Coronary artery (tissue), 2 donors: ENCODE measurements around the gene DPYSL5.

Source experiments
- DNase-seq: peaks from one replicate; pipeline ENCODE4 v3.0.0-alpha.2; 2017; ENCODE audit warnings: low spot score
- H3K27ac ChIP-seq, 2 donors: fragments of 200-600 bp; sonication (generic); one replicate each; pipeline ENCODE4 v1.5.1; 2016 to 2019
- H3K4me3 ChIP-seq: fragments of 200-600 bp; sonication (generic); 2 replicates; pipeline ENCODE4 v1.5.1; 2016; ENCODE audit warnings: mild to moderate bottlenecking, moderate library complexity
- TF ChIP-seq, protein P1 (sequence below): fragments of 200-600 bp; sonication (generic); IDR thresholded peaks from one replicate; pipeline ENCODE4 v1.5.1; 2019; ENCODE audit warnings: antibody characterized with exemption

Gene DPYSL5

DNA sequence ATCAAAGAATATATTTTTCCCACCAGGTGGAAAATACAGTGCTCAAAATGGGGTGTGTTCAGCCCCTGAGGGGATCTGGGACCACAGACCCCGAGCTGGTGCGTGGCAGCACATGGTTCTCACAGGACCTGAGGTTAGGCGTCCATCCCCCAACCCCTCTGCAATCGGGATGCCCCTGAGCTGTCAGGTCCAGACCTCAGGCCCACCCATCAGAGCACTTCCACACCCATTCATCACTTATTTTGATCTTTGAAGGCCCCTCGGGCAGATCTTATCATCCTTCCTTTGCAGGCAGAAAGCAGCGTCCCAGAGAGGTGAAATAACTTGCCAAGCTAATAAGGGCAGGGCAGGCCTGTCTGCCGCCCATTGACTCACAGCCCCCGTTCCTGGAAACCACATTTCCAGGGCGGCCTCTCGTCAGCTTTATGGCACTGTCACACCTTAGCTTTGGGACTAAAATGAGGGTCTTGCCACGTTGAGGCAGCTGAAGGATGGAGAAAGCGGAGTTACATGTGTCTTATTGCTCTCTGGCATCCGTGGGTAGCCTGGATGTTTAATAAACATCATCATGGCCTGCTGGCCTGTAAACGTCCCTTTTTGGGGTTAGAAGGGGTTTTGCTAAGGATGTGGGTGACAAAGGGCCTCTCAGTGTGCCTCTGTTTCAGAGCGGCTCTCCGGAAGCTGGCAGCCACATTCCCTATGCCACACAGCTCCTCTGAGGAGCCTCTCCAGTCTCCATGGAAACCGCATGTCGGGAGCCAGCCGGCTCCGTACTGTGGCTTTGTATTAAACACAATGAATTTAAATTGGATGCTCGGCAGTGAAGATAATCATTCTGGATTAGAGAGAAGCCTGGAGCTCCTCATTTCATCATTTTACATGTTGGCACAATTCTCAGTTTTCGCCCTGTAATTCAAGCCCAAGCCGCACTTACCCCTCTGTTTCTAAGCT, 64.3 kb downstream of the DPYSL5 start:
- TF ChIP-seq, protein P1, sequence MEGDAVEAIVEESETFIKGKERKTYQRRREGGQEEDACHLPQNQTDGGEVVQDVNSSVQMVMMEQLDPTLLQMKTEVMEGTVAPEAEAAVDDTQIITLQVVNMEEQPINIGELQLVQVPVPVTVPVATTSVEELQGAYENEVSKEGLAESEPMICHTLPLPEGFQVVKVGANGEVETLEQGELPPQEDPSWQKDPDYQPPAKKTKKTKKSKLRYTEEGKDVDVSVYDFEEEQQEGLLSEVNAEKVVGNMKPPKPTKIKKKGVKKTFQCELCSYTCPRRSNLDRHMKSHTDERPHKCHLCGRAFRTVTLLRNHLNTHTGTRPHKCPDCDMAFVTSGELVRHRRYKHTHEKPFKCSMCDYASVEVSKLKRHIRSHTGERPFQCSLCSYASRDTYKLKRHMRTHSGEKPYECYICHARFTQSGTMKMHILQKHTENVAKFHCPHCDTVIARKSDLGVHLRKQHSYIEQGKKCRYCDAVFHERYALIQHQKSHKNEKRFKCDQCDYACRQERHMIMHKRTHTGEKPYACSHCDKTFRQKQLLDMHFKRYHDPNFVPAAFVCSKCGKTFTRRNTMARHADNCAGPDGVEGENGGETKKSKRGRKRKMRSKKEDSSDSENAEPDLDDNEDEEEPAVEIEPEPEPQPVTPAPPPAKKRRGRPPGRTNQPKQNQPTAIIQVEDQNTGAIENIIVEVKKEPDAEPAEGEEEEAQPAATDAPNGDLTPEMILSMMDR, result no peak
- no peak overlapping the region for H3K4me3 ChIP-seq
- H3K27ac ChIP-seq, result no peak overlapping the region
- DNase-seq, result no peak

DNA sequence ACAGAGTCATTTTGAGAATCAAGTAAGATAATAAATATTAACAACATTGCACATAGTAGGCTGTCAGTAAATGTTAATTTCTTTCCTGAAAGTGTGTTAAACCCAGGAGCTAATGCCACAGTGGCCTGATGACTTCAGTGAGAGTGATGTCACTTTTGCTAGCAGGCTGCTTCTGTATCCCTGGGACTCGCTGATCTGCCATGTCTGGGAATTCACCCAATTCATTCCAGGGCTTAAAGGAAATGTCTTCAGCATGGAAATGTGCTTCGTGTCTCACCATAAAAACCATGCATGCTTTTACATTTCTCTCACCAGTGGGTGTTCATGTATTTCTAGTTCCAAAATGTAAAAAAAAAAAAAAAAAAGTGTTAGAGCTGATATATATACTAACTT, 65.7 kb downstream of the DPYSL5 start:
- TF ChIP-seq, protein P1, result no peak
- no peak overlapping the region for H3K4me3 ChIP-seq
- DNase-seq, result no peak
- H3K27ac ChIP-seq, result no peak overlapping the region

DNA sequence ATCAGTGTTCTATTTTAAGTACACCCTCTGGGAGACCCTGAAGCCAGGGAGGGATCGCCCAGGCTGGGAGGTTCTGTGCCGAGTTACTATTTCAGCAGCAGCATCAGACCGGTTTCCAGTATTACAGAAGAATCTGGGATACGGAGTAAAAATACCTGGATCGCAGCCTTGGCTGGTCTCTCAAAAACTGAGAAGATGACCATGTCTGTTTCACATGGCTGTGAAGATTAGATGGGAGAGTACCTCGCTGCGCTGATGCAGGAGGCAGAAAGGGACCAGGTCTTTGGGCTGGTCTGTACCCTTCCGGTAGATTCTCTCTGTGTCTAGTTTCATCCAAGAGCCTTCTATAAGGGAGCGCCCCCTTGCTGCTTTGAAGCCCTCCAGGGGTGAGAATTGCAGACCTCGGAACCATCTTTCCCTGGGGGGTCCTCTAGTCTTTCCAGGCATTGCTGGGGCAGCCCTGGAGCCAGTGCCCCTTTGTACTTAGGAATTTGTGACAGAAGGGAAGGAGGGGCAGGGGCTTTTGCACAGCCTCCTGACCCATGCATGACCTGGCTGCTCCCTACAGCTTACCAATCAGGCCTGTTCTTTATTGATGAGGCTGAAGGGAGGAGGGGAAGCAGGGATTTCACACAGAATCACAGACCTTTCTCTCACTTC, 66.2 kb downstream of the DPYSL5 start:
- Histone ChIP-seq H3K4me3 (no peak overlapping the region), H3K27ac (no peak overlapping the region)
- DNase-seq, result no peak
- TF ChIP-seq, protein P1, result no peak

DNA sequence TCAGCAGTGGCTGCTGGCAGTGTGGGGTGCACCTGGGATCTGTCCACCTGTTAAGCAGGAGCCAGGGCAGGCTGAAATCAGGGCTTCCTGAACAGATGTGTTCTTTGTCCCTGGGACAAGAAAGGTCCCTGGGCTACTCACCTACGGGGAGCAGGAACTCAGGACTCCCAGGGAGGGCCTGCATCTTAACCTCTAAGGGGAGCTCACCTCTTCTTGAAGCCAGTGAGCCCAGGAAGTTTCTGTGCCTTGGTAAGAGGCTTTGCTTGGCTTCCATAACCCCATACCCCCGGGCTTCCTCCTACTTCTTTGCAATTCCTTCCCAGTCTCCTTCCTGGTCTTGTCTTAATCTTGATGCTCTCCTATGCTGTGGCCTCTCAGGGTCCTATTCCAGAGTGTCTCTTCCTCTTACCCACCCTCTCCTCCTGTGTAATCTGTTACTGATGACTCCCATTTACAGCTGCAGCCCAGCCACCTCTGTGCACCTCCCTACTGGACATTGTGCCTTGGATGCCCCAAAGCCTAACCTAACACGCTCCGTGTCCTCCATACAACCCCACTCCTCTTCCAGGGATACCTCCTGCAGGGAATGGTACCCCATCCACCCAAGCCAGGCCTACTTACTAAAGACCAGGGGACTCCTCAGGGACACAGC, 66.9 kb downstream of the DPYSL5 start:
- TF ChIP-seq, protein P1, result no peak
- Histone ChIP-seq H3K4me3 (no peak overlapping the region), H3K27ac (no peak overlapping the region)
- DNase-seq, result no peak

DNA sequence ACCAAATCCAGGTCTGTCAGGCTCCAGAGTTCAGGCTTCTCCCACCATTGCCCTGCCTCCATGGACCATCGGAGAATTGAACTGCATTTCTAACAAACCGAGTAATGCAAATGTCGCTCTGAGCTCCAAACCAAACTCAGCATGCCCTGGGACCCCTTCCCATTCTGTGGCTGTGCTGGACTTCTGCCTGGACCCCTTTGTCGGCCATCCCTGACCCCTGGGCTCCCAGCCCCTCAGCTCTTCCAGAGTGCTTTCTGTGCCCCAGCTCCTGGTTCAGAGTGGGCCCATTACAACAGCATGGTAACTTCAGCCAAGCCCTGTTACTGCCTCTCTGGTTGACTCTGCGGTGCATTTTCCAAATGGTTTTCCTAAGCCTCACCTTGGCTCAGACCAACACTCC, 67.4 kb downstream of the DPYSL5 start:
- Histone ChIP-seq H3K27ac (no peak overlapping the region), H3K4me3 (no peak overlapping the region)
- TF ChIP-seq, protein P1, result no peak
- no peak for DNase-seq

DNA sequence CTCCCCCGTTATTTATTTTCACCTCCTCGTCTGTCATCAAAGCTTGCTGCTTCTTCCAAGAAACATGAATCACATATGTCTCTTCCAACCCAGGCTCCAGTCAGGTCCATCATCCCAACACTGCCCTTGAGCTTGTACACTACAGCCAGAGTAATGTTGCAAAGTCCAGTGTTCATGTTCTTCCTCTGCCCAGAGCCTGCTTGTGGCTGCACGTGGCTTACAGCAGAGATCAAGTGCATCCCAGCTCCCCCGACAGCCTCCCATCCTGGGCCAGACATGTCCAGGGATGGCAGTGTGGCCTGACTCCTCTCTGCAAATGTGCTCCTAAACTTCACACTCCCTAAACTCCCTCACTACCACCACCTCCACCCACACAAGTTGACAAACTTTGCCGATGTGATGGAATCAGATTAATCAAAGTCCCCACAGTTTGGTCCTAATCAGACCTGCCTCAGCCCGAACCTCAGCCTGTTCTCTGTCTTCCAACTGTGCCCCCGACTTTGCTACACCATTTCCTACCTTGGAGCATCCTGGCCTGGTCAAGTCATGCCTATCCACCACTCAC, 68.3 kb downstream of the DPYSL5 start:
- H3K27ac ChIP-seq, result no peak overlapping the region
- DNase-seq, result no peak
- TF ChIP-seq, protein P1, result no peak
- no peak overlapping the region for H3K4me3 ChIP-seq
